Cardiac fibroblast (primary cell): ENCODE data around the gene MSI1.

Source experiments
- DNase-seq, 2 donors: peaks; one replicate each; pipeline versions ENCODE4 v3.0.0 to v3.0.0-alpha.2; 2010; ENCODE audit warnings: low read depth in 2 of 2
- H3K4me3 ChIP-seq, 2 donors: replicated peaks in 1 of 2; 1 replicate in 1 of 2; 2 replicates in 1 of 2; pipeline ENCODE4 v1.5.1; 2011; ENCODE audit warnings: low read depth in 2 of 2, low read length in 2 of 2, mild to moderate bottlenecking in 2 of 2, moderate library complexity in 1 of 2
- TF ChIP-seq, protein P1 (sequence below): IDR thresholded peaks from one replicate; pipeline ENCODE4 v1.5.1; 2011; ENCODE audit warnings: low read depth, mild to moderate bottlenecking, low read length, inconsistent platforms

The MSI1 gene

DNA sequence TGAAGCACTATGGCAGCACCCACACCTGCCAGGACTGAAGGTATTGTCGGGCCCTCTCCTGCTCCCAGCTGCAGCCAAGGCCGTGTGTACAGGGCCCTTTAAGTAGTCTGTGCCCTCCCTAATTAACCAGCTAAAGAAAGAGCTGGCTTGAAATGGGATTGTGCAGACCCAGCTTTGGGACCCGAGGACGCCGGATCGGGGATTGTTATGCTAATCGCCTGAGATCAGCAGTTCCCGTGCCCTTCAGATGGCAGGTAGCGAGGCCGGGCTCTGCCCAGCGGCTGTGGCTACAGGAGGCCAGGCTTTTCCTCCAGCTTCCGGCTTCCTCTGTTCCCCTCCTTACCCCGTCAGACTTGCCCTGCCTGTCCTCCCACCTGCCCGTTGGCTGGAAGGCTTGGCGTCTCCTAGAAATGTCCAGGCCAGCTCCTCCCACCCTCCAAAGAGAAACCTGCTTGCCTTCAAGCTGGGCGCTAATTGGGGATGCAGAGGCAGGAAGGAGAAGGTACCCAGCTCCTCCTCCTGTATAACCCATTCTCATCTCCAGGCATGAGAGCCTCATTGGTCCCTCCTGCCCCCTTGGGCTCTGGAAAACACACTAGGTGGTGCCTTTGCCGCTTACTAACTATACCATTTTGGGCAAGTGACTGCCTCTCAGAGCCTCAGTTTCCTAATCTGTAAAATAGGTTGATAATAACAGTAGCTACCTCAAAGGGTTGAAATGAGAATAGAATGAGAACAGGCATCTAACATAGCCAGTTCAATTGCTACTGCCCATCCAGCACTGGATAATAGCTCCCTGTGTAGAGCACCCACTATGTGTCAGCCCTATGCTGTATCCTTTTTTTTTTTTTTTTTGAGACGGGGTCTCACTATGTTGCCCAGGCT is 25.8 kb upstream of the MSI1 start:
- DNase-seq: no peak
- TF ChIP-seq, protein P1, sequence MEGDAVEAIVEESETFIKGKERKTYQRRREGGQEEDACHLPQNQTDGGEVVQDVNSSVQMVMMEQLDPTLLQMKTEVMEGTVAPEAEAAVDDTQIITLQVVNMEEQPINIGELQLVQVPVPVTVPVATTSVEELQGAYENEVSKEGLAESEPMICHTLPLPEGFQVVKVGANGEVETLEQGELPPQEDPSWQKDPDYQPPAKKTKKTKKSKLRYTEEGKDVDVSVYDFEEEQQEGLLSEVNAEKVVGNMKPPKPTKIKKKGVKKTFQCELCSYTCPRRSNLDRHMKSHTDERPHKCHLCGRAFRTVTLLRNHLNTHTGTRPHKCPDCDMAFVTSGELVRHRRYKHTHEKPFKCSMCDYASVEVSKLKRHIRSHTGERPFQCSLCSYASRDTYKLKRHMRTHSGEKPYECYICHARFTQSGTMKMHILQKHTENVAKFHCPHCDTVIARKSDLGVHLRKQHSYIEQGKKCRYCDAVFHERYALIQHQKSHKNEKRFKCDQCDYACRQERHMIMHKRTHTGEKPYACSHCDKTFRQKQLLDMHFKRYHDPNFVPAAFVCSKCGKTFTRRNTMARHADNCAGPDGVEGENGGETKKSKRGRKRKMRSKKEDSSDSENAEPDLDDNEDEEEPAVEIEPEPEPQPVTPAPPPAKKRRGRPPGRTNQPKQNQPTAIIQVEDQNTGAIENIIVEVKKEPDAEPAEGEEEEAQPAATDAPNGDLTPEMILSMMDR: no peak
- no peak overlapping the region for H3K4me3 ChIP-seq

GRCh38 chr12:120390540-120391120 is 21.7 kb upstream of the MSI1 start:
- no peak overlapping the region for H3K4me3 ChIP-seq
- TF ChIP-seq, protein P1: no peak
- no peak for DNase-seq

DNA sequence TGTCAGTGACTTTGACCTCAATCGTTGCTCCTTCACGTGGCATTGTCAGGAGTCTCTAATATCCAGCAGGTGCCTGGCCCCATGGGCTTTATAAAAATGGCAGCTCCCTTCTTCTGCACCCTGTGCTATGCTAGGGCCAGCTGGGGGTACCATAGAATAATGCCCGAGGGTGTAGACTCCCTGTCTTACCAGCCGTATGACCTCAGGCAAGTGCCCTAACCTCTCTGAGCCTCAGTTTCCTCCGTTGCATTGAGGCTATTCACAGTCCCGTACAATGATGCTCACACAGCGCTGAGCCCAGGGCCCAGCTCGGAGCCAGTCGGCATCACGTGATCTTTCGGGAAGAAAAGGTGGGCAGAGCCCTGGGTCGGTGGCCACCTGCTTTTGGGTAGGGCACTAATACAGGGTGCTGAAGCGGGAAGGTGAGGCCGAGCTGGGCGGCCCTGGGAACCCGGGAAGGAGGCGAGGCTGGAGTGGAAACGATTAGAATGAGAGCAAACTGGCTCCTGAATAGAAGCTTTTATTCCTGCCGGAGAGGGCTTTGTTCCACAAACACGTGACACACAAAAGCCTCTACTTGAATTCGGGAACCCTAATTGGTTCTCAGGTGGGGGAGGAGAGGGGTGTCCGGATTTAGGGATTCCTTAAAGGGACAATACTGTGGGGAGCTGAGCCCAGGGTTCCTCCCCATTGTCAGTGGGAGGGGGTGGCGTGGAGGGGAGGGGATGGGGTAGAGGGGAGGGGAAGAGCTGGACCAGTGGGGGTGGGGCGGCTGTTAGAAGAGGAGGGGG is 19.9 kb upstream of the MSI1 start:
- TF ChIP-seq, protein P1: no peak
- H3K4me3 ChIP-seq: no peak overlapping the region

DNA sequence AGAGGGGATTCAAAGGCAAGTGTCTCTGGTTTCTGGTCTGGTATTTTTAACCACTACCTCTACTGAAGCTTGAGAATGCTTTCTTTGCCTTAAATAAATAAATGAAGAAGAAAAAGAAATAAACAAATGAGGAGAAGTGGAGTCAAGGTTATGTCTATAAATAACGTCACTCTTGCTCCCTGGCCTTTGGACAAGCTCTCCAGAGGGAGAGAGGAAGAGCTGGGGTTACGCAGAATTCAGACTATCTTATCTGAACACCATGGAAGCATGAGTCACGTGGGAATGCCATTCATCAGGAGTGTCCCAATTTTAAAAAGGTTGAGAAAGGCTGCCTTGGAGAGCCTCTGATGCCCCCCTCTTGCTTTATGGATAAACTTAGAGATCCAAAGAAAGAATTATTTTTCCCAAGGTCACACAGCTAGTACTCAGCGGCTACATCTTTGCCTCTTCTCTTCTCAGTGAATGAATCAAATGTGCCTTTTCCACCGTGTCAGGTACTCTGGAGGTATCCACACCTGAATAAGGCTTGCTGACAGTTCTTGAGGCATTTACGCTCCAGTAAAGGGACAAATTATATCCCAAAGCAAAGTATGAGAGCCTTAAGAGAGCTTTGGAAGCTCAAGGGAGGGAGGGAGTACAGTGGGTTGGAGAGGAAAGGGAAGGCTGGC is 12.9 kb upstream of the MSI1 start:
- DNase-seq: peak; percentile 18 to 63
- no peak overlapping the region for H3K4me3 ChIP-seq
- TF ChIP-seq, protein P1: no peak

More for the DNA sequence above, 19.9 kb upstream of the MSI1 start:
- DNase-seq: no peak

DNA sequence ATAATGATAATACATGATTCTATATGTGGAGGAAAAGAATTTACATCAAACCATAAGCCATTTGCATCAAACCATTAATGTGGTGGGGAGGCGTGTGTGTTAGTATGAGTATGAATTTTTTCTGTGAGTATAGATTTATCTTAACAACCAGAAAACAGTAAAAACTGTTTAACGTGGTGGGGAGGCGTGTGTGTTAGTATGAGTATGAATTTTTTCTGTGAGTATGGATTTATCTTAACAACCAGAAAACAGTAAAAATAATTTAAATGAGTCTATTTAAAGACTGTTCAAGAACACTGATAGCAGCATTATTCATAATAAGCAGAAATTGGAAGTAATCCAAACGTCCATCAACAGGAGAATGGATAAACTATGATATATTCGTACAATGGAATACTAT is 9.1 kb upstream of the MSI1 start:
- no peak for DNase-seq
- no peak overlapping the region for H3K4me3 ChIP-seq
- TF ChIP-seq, protein P1: no peak

DNA sequence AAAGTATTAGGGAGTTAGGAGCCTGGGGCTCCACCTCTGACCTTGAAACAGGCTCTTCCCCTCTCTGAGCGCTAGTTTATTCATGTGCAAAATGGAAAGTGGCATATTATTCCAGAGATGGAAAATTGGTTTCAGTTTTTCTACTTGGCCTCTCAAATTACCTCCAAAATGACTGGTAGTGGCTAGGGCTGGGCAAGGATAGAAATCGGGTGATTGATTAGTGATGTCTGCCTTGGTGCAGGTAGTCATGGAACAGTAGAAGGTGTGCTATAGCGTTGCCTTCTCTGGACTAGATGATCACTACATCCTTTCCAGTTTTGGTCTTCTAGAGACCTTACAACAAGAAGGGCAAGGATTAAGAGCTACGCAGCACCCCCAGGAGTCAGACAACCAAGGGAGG is 8.6 kb upstream of the MSI1 start:
- DNase-seq: no peak
- no peak overlapping the region for H3K4me3 ChIP-seq
- TF ChIP-seq, protein P1: no peak
